ENCODE data around the gene C11orf24.

DNA sequence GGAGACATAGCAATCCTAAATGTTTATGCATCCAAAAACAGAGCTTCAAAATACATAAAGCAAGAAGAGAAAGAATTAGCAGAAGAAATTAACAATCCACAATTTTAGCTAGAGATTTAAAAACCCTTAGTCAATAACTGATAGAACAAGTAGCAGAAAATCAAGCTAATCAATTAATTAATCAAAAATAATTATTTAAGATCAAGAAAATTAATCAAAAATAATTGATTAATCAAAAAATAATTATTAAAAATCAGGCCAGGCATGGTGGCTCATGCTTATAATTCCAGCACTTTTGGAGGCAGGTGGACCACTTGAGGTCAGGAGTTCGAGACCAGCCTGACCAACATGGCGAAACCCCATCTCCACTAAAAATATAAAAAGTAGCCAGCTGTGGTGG, 29.2 kb downstream of the C11orf24 start:
- TF ChIP-seq, protein P1, sequence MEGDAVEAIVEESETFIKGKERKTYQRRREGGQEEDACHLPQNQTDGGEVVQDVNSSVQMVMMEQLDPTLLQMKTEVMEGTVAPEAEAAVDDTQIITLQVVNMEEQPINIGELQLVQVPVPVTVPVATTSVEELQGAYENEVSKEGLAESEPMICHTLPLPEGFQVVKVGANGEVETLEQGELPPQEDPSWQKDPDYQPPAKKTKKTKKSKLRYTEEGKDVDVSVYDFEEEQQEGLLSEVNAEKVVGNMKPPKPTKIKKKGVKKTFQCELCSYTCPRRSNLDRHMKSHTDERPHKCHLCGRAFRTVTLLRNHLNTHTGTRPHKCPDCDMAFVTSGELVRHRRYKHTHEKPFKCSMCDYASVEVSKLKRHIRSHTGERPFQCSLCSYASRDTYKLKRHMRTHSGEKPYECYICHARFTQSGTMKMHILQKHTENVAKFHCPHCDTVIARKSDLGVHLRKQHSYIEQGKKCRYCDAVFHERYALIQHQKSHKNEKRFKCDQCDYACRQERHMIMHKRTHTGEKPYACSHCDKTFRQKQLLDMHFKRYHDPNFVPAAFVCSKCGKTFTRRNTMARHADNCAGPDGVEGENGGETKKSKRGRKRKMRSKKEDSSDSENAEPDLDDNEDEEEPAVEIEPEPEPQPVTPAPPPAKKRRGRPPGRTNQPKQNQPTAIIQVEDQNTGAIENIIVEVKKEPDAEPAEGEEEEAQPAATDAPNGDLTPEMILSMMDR (IDR thresholded peaks at IDR 0.05), result no peak
- no peak for TF ChIP-seq POLR2A (IDR thresholded peaks at IDR 0.05)
